SK-N-SH (cell line): ENCODE data around the gene ATXN7L2. TPM values are rescaled to one million over a fixed set of nuclear protein-coding genes. Genes with fewer than 3 reads are reported as not detected.

Source experiments
- CTCF ChIA-PET: fragments of 300-600, 350-600 bp; formaldehyde crosslinking; extraction: SDS; loops from one replicate; lab custom pipeline; 2021; lab: Yijun Ruan, JAX
- POLR2A ChIA-PET: fragments of 350-600 bp; sonication (Branson Sonifier 250); formaldehyde crosslinking; extraction: SDS; loops from one replicate; lab custom pipeline; 2020; ENCODE audit warnings: antibody characterized with exemption, inconsistent platforms; lab: Yijun Ruan, JAX
- DNase-seq: peaks from one replicate; pipeline ENCODE4 v3.0.0; 2012
- H2AFZ ChIP-seq: fragments of 200-600 bp; sonication (generic); 2 replicates; pipeline ENCODE4 v1.8.1; 2016; ENCODE audit warnings: antibody characterized with exemption, mild to moderate bottlenecking, low read depth
- H3F3A ChIP-seq: fragments of 200-600 bp; sonication (generic); replicated peaks from 2 replicates; pipeline ENCODE3; 2016; ENCODE audit warnings: antibody characterized with exemption, mild to moderate bottlenecking; ENCODE audit not compliant: insufficient read depth
- H3K27ac ChIP-seq, 2 experiments: fragments of 200-500 bp in 1 of 2; fragments of 200-600 bp in 1 of 2; sonication (Bioruptor generic) in 1 of 2; sonication (generic), shearing (Covaris generic) in 1 of 2; 2 replicates each; pipeline versions ENCODE4 v1.5.1 to v1.6.1; 2014 to 2016; ENCODE audit warnings: low read depth in 2 of 2, inconsistent platforms in 1 of 2, low read length in 1 of 2, mild to moderate bottlenecking in 1 of 2, mixed read lengths in 1 of 2
- H3K27me3 ChIP-seq: fragments of 200-600 bp; sonication (generic), shearing (Covaris generic); 2 replicates; pipeline ENCODE4 v1.6.1; 2016; ENCODE audit warnings: mixed run types; ENCODE audit not compliant: insufficient read depth
- H3K36me3 ChIP-seq, 2 experiments: fragments of 200-500 bp in 1 of 2; fragments of 200-600 bp in 1 of 2; sonication (Bioruptor generic) in 1 of 2; sonication (generic) in 1 of 2; replicated peaks in 1 of 2; 2 replicates each; pipeline versions ENCODE3 to v1.5.1; 2014 to 2016; ENCODE audit warnings: low read length in 1 of 2, mild to moderate bottlenecking in 1 of 2; ENCODE audit not compliant: insufficient read depth in 2 of 2, control insufficient read depth in 1 of 2
- H3K4me1 ChIP-seq, 2 experiments: fragments of 200-500 bp in 1 of 2; fragments of 200-600 bp in 1 of 2; sonication (Bioruptor generic) in 1 of 2; sonication (generic), shearing (Covaris generic) in 1 of 2; 2 replicates each; pipeline versions ENCODE4 v1.5.1 to v1.6.1; 2014 to 2016; ENCODE audit warnings: low read depth in 1 of 2, low read length in 1 of 2, mixed run types in 1 of 2; ENCODE audit not compliant: insufficient read depth in 2 of 2, control insufficient read depth in 1 of 2
- H3K4me2 ChIP-seq: fragments of 200-600 bp; sonication (generic), shearing (Covaris generic); 2 replicates; pipeline ENCODE4 v1.6.1; 2017; ENCODE audit warnings: mixed run types
- H3K4me3 ChIP-seq, 2 experiments: fragments of 200-500 bp in 1 of 2; fragments of 200-600 bp in 1 of 2; sonication (Bioruptor generic) in 1 of 2; sonication (generic), shearing (Covaris generic) in 1 of 2; 2 replicates each; pipeline versions ENCODE4 v1.5.1 to v1.8.1; 2014 to 2016; ENCODE audit warnings: low read depth in 2 of 2, inconsistent platforms in 1 of 2, low read length in 1 of 2, mild to moderate bottlenecking in 1 of 2, mixed read lengths in 1 of 2, moderate library complexity in 1 of 2
- H3K79me2 ChIP-seq: fragments of 200-600 bp; sonication (generic); 2 replicates; pipeline ENCODE4 v1.8.1; 2017; ENCODE audit warnings: mild to moderate bottlenecking; ENCODE audit not compliant: insufficient read depth
- H3K9ac ChIP-seq: fragments of 200-600 bp; sonication (generic); 2 replicates; pipeline ENCODE4 v1.6.1; 2017; ENCODE audit warnings: mixed run types
- H3K9me2 ChIP-seq: fragments of 200-600 bp; sonication (generic); 2 replicates; pipeline ENCODE4 v1.6.1; 2017; ENCODE audit warnings: mixed run types
- H3K9me3 ChIP-seq: fragments of 200-600 bp; sonication (generic); 2 replicates; pipeline ENCODE4 v1.6.1; 2017; ENCODE audit warnings: mixed run types, mild to moderate bottlenecking, moderate library complexity
- H4K20me1 ChIP-seq: fragments of 200-600 bp; sonication (generic); 2 replicates; pipeline ENCODE4 v1.6.1; 2017; ENCODE audit warnings: mild to moderate bottlenecking, mixed run types; ENCODE audit not compliant: insufficient read depth
- GATA2 ChIP-seq: sonication (generic); formaldehyde crosslinking; IDR thresholded peaks from 2 replicates; pipeline ENCODE4 v1.5.0; 2020; ENCODE audit warnings: mild to moderate bottlenecking, missing genetic modification reagents
- MXI1 ChIP-seq: IDR thresholded peaks from 2 replicates; pipeline ENCODE4 v1.6.1; 2012; ENCODE audit warnings: mild to moderate bottlenecking, low read depth, low read length, improper control_type of control experiment
- NRF1 ChIP-seq: IDR thresholded peaks from 2 replicates; pipeline ENCODE4 v1.6.1; 2012; ENCODE audit warnings: low read depth, mild to moderate bottlenecking, low read length
- RFX5 ChIP-seq: IDR thresholded peaks from 2 replicates; pipeline ENCODE4 v1.6.1; 2012; ENCODE audit warnings: mild to moderate bottlenecking, improper control_type of control experiment, low read length
- RXRA ChIP-seq: IDR thresholded peaks from 2 replicates; pipeline ENCODE4 v1.4.0; 2012; ENCODE audit warnings: low read depth, mild to moderate bottlenecking, borderline replicate concordance
- SMC3 ChIP-seq: IDR thresholded peaks from 2 replicates; pipeline ENCODE4 v1.6.1; 2012; ENCODE audit warnings: low read depth, low read length, improper control_type of control experiment
- YY1 ChIP-seq: IDR thresholded peaks from 2 replicates; pipeline ENCODE4 v1.4.0; 2012; ENCODE audit warnings: low read depth, mild to moderate bottlenecking
- WGBS: methylation state at CpG from one replicate; pipeline ENCODE4 v1.1.6; 2017; ENCODE audit warnings: low lambda C conversion rate; 5-methylcytosine and 5-hydroxymethylcytosine counted together
- polyA plus RNA-seq, 3 experiments: library from polyadenylated mRNA; depleted of rRNA; stranded (reverse); fragments of >200 nt; gene quantifications; 2 replicates each; pipeline ENCODE4 v1.2.3, GENCODE V29; 2012
- TF ChIP-seq, protein P1 (sequence below): IDR thresholded peaks from 2 replicates; pipeline ENCODE4 v1.6.1; 2012; ENCODE audit warnings: mild to moderate bottlenecking, low read depth, low read length, moderate library complexity
- TF ChIP-seq, protein P2 (sequence below): fragments of 150-350 bp; IDR thresholded peaks from 2 replicates; pipeline ENCODE4 v1.6.1; 2016; ENCODE audit warnings: mild to moderate bottlenecking, low read depth, low read length

Gene ATXN7L2
- polyA plus RNA-seq, 1 of the 3 experiments (the other 2 are of a cell fraction): 4.0 TPM

DNA sequence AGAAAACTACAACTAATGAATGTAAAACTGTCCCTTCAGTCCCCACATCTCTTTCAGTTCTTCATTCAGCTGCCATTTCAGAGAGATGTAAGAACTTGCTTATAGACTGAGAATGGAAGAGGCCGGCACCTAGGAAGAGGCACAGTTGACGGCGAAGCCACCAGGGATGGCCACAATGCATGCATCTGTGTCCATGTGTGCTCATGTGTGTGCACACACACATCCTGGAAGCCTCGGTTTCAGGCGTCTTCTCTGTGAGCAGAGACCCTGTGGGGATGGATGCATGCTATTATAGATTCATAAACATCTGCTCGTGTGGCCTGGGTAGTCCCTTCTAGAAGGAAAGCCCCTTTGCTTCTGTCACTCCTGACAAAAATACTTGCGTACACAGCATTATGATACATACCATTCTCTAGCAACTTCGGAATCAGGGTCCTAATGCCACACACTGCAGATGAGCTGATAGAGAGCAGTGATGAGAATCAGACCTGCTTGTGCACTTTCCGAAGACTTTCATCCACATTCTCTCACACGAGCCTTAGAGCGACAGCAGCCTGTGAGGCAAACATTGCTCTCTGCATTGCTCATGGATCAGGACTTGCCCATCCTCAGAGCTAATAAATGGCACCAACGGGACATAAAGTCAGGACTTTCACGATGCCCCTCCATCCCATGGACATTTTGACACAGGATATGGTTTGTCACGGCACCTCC lies 43.5 kb downstream of the ATXN7L2 start:
- H3K36me3 ChIP-seq: no peaks in the 10 kb centered on the region
- no peaks in the 10 kb centered on the region for H3K9me3 ChIP-seq
- H3K4me2 ChIP-seq: no peak overlapping the region
- ChIA-PET POLR2A (no interaction called here), CTCF (interaction anchor here (3.1 to 26.3 kb wide), 2 partner anchors 26 to 113 kb away, joined by 17 to 1710 read pairs; partner anchors contain the start of genes AMIGO1, ATXN7L2 and CYB561D1)
- H3K79me2 ChIP-seq: no peaks in the 10 kb centered on the region
- H3K9me2 ChIP-seq: no peaks in the 10 kb centered on the region
- peaks cover 0 to 23% of the 10 kb centered on the region in 2 experiments; a peak in 1 of 4 replicates for H3K4me1 ChIP-seq
- TF ChIP-seq MXI1: no peak
- no peak for TF ChIP-seq RXRA
- TF ChIP-seq YY1: no peak
- no peak for TF ChIP-seq SMC3
- TF ChIP-seq, protein P1, sequence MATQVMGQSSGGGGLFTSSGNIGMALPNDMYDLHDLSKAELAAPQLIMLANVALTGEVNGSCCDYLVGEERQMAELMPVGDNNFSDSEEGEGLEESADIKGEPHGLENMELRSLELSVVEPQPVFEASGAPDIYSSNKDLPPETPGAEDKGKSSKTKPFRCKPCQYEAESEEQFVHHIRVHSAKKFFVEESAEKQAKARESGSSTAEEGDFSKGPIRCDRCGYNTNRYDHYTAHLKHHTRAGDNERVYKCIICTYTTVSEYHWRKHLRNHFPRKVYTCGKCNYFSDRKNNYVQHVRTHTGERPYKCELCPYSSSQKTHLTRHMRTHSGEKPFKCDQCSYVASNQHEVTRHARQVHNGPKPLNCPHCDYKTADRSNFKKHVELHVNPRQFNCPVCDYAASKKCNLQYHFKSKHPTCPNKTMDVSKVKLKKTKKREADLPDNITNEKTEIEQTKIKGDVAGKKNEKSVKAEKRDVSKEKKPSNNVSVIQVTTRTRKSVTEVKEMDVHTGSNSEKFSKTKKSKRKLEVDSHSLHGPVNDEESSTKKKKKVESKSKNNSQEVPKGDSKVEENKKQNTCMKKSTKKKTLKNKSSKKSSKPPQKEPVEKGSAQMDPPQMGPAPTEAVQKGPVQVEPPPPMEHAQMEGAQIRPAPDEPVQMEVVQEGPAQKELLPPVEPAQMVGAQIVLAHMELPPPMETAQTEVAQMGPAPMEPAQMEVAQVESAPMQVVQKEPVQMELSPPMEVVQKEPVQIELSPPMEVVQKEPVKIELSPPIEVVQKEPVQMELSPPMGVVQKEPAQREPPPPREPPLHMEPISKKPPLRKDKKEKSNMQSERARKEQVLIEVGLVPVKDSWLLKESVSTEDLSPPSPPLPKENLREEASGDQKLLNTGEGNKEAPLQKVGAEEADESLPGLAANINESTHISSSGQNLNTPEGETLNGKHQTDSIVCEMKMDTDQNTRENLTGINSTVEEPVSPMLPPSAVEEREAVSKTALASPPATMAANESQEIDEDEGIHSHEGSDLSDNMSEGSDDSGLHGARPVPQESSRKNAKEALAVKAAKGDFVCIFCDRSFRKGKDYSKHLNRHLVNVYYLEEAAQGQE: no peak
- TF ChIP-seq RFX5: no peak
- TF ChIP-seq GATA2 (CRISPR knock-in tag): no peak
- TF ChIP-seq, protein P2, sequence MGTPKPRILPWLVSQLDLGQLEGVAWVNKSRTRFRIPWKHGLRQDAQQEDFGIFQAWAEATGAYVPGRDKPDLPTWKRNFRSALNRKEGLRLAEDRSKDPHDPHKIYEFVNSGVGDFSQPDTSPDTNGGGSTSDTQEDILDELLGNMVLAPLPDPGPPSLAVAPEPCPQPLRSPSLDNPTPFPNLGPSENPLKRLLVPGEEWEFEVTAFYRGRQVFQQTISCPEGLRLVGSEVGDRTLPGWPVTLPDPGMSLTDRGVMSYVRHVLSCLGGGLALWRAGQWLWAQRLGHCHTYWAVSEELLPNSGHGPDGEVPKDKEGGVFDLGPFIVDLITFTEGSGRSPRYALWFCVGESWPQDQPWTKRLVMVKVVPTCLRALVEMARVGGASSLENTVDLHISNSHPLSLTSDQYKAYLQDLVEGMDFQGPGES: no peak
- no peak for TF ChIP-seq NRF1
- no peak overlapping the region for H3K9ac ChIP-seq
- H3F3A ChIP-seq: no peaks in the 10 kb centered on the region
- DNase-seq: no peak
- H4K20me1 ChIP-seq: no peaks in the 10 kb centered on the region
- H3K4me3 ChIP-seq: no peak overlapping the region
- H3K27me3 ChIP-seq: peaks cover 6% of the 10 kb centered on the region; the same call in 1 of the 2 replicates
- no peak overlapping the region for H3K27ac ChIP-seq
- WGBS: 65% methylated on average over 14 of the region's 14 CpGs
- no peak overlapping the region for H2AFZ ChIP-seq
